CD4-positive, alpha-beta memory T cell (primary cell): ENCODE measurements around the gene E2F4. TPM values are rescaled to one million over a fixed set of nuclear protein-coding genes. Genes with fewer than 3 reads are reported as not detected.
A peak's percentile ranks its signal among the peaks of the same experiment; 100 is the strongest.

Experiments
- CTCF ChIA-PET: fragments of 350-600 bp; sonication (Branson Sonifier 250); formaldehyde crosslinking; loops from one replicate; lab custom pipeline; 2021; ENCODE audit warnings: inconsistent platforms; ENCODE audit not compliant: partially characterized antibody; lab: Charles Lee
- POLR2A ChIA-PET: fragments of 350-600 bp; sonication (Branson Sonifier 250); formaldehyde crosslinking; loops from one replicate; lab custom pipeline; 2021; ENCODE audit not compliant: partially characterized antibody; lab: Charles Lee
- DNase-seq, 5 donors: peaks; one replicate each; pipeline versions ENCODE4 v3.0.0 to v3.0.0-alpha.2; 2020 to 2022; ENCODE audit warnings: mixed read lengths in 1 of 5
- H3K27ac ChIP-seq: one replicate; pipeline ENCODE4 v1.7.0; 2013; ENCODE audit warnings: low read depth, low read length
- H3K27me3 ChIP-seq: 2 replicates; pipeline ENCODE4 v1.7.0; 2013; ENCODE audit warnings: mild to moderate bottlenecking, low read length, moderate library complexity; ENCODE audit not compliant: insufficient read depth
- H3K36me3 ChIP-seq: 2 replicates; pipeline ENCODE4 v1.7.0; 2013; ENCODE audit warnings: mild to moderate bottlenecking, low read length, moderate library complexity; ENCODE audit not compliant: insufficient read depth
- H3K4me1 ChIP-seq: 2 replicates; pipeline ENCODE4 v1.7.0; 2013; ENCODE audit warnings: mild to moderate bottlenecking, low read length, moderate library complexity; ENCODE audit not compliant: insufficient read depth
- H3K4me3 ChIP-seq, 2 donors: one replicate each; pipeline ENCODE4 v1.7.0; 2013; ENCODE audit warnings: low read length in 2 of 2, mild to moderate bottlenecking in 1 of 2
- H3K9me3 ChIP-seq, 2 donors: one replicate each; pipeline ENCODE4 v1.7.0; 2013; ENCODE audit warnings: low read length in 2 of 2, control low read depth in 1 of 2; ENCODE audit not compliant: control insufficient read depth in 1 of 2
- H3K27ac Mint-ChIP-seq, 7 donors: one replicate each; pipeline ENCODE4 v1.8.0; 2020 to 2021; ENCODE audit warnings: mixed read lengths in 7 of 7, mild to moderate bottlenecking in 6 of 7, inconsistent platforms in 3 of 7, moderate library complexity in 3 of 7
- H3K27me3 Mint-ChIP-seq, 2 donors: one replicate each; pipeline ENCODE4 v1.8.0; 2020 to 2021; ENCODE audit warnings: mixed read lengths in 2 of 2
- H3K36me3 Mint-ChIP-seq, 2 donors: one replicate each; pipeline ENCODE4 v1.8.0; 2020 to 2021; ENCODE audit warnings: mixed read lengths in 2 of 2, inconsistent platforms in 1 of 2, mild to moderate bottlenecking in 1 of 2
- H3K4me1 Mint-ChIP-seq, 4 donors: one replicate each; pipeline ENCODE4 v1.8.0; 2020 to 2021; ENCODE audit warnings: mixed read lengths in 4 of 4, mild to moderate bottlenecking in 1 of 4
- H3K4me3 Mint-ChIP-seq, 8 donors: one replicate each; pipeline ENCODE4 v1.8.0; 2020 to 2021; ENCODE audit warnings: mixed read lengths in 8 of 8, mild to moderate bottlenecking in 7 of 8, moderate library complexity in 6 of 8, inconsistent platforms in 3 of 8
- H3K9me3 Mint-ChIP-seq, 8 donors: one replicate each; pipeline ENCODE4 v1.8.0; 2020 to 2021; ENCODE audit warnings: mixed read lengths in 8 of 8, mild to moderate bottlenecking in 5 of 8, inconsistent platforms in 3 of 8, moderate library complexity in 1 of 8
- intact Hi-C: fragments of 100-400 bp; cut with micrococcal nuclease; formaldehyde crosslinking; loops from one replicate; pipeline ENCODE4 v1.15.1; 2023
- polyA plus RNA-seq, 2 donors: library from polyadenylated mRNA; unstranded; fragments of 300-500 nt; fragmentation: Illumina TruSeq; gene quantifications; one replicate each; pipeline ENCODE4 v1.2.3, GENCODE V29; 2021
- total RNA-seq, 2 experiments: library from RNA; stranded (reverse); gene quantifications; one replicate each; pipeline ENCODE4 v1.2.3, GENCODE V29; 2021

The E2F4 gene
- total and polyA plus RNA-seq, 4 experiments from 2014 or later, result 53.6 to 91.3 (median 84.2) TPM

- Histone ChIP-seq H3K36me3 (no peaks in the 10 kb centered on the region), H3K9me3 (no peaks in the 10 kb centered on the region), H3K4me1 (peaks cover 34% of the 10 kb centered on the region), H3K4me3 (no peak overlapping the region), H3K27me3 (no peaks in the 10 kb centered on the region), H3K27ac (no peak overlapping the region)
- DNase-seq, result no peak
- peaks cover 0 to under 1% of the 10 kb centered on the region in 2 donors for H3K36me3 Mint-ChIP-seq
- CTCF ChIA-PET, result interaction anchor here (0.9 to 1.1 kb wide), 3 partner anchors 25 to 162 kb away, joined by 3 to 4 read pairs (median 3); no protein-coding TSS in a partner anchor
- no peak overlapping the region for H3K27ac Mint-ChIP-seq
- POLR2A ChIA-PET, result interaction anchor here (0.9 to 13.9 kb wide), 3 partner anchors 17 to 28 kb away, joined by 3 to 320 read pairs (median 4); partner anchors contain the start of genes FBXL8, HSF4 and TRADD
- no peak overlapping the region for H3K4me3 Mint-ChIP-seq
- no peaks in the 10 kb centered on the region for H3K27me3 Mint-ChIP-seq
- peaks cover 11 to 30% (median 22%) of the 10 kb centered on the region in 4 donors for H3K4me1 Mint-ChIP-seq
- intact Hi-C loops, result no loop called here
- H3K9me3 Mint-ChIP-seq, result no peaks in the 10 kb centered on the region
Measured at GRCh38 chr16:67180166-67180565, 11.8 kb upstream of the E2F4 start.

- POLR2A ChIA-PET, result interaction anchor here (1.7 to 5.3 kb wide), 3 partner anchors 21 to 152 kb away, joined by 4 to 117 read pairs (median 5); partner anchors contain the start of genes CBFB, FBXL8, TMEM208 and TRADD
- H3K27ac ChIP-seq, result no peak overlapping the region
- H3K36me3 Mint-ChIP-seq, result peaks cover 0 to 3% of the 10 kb centered on the region in 2 donors
Measured at GRCh38 chr16:67181346-67181745, 10.6 kb upstream of the E2F4 start.

GRCh38 chr16:67182288-67182687 is 9.7 kb upstream of the E2F4 start:
- Mint-ChIP-seq H3K9me3 (no peaks in the 10 kb centered on the region), H3K27me3 (peaks cover 0 to 2% of the 10 kb centered on the region in 2 donors), H3K36me3 (peaks cover 0 to 3% of the 10 kb centered on the region in 2 donors), H3K27ac (no peak overlapping the region), H3K4me1 (peaks cover 16 to 32% (median 21%) of the 10 kb centered on the region in 4 donors), H3K4me3 (no peak overlapping the region)
- Histone ChIP-seq H3K4me1 (peaks cover 38% of the 10 kb centered on the region), H3K36me3 (no peaks in the 10 kb centered on the region), H3K27ac (no peak overlapping the region), H3K27me3 (no peaks in the 10 kb centered on the region), H3K4me3 (no peak overlapping the region), H3K9me3 (no peaks in the 10 kb centered on the region)
- DNase-seq, result no peak
- intact Hi-C loops, result loop anchor here (2.0 kb wide), 2 partner anchors 65 to 73 kb away; partner anchors contain the start of genes FHOD1 and PHAF1
- CTCF ChIA-PET, result interaction anchor here (0.7 to 6.5 kb wide), 9 partner anchors 7 to 165 kb away, joined by 3 to 58 read pairs (median 5); partner anchors contain the start of genes E2F4, FBXL8 and TRADD
- POLR2A ChIA-PET, result interaction anchor here (1.3 to 5.3 kb wide), 7 partner anchors 7 to 153 kb away, joined by 3 to 117 read pairs (median 4); partner anchors contain the start of genes CBFB, FBXL8, NOL3 and PLEKHG4

More at GRCh38 chr16:67181346-67181745, 10.6 kb upstream of the E2F4 start:
- Mint-ChIP-seq H3K4me3 (no peak overlapping the region), H3K9me3 (no peaks in the 10 kb centered on the region), H3K27ac (no peak overlapping the region), H3K4me1 (peaks cover 17 to 32% (median 25%) of the 10 kb centered on the region in 4 donors), H3K27me3 (peaks cover 0 to 2% of the 10 kb centered on the region in 2 donors)
- peaks cover 41% of the 10 kb centered on the region for H3K4me1 ChIP-seq
- no peak for DNase-seq
- CTCF ChIA-PET, result interaction anchor here (0.7 to 6.5 kb wide), 7 partner anchors 13 to 229 kb away, joined by 3 to 58 read pairs (median 4); partner anchors contain the start of genes FBXL8 and TRADD
- no peak overlapping the region for H3K4me3 ChIP-seq
- H3K36me3 ChIP-seq, result no peaks in the 10 kb centered on the region
- no peaks in the 10 kb centered on the region for H3K9me3 ChIP-seq
- H3K27me3 ChIP-seq, result no peaks in the 10 kb centered on the region
- intact Hi-C loops, result no loop called here

GRCh38 chr16:67183284-67183626 is 8.7 kb upstream of the E2F4 start:
- H3K9me3 Mint-ChIP-seq, result no peaks in the 10 kb centered on the region
- Histone ChIP-seq H3K4me3 (peak overlapping the region; percentile 65 to 85), H3K4me1 (peaks cover 30% of the 10 kb centered on the region), H3K9me3 (no peaks in the 10 kb centered on the region), H3K27me3 (no peaks in the 10 kb centered on the region), H3K27ac (peak overlapping the region; percentile 91), H3K36me3 (no peaks in the 10 kb centered on the region)
- no peak overlapping the region for H3K4me3 Mint-ChIP-seq
- peaks cover 0 to 2% of the 10 kb centered on the region in 2 donors for H3K27me3 Mint-ChIP-seq
- no peak overlapping the region for H3K27ac Mint-ChIP-seq
- ChIA-PET POLR2A (interaction anchor here (0.8 to 5.3 kb wide), 8 partner anchors 8 to 154 kb away, joined by 3 to 117 read pairs (median 4); partner anchors contain the start of genes CBFB, FBXL8, FHOD1 and PLEKHG4), CTCF (interaction anchor here (1.0 to 6.5 kb wide), 8 partner anchors 8 to 166 kb away, joined by 3 to 58 read pairs (median 8); partner anchors contain the start of genes E2F4, FBXL8 and TRADD)
- peaks cover 0 to 3% of the 10 kb centered on the region in 2 donors for H3K36me3 Mint-ChIP-seq
- peaks cover 11 to 22% (median 14%) of the 10 kb centered on the region in 4 donors for H3K4me1 Mint-ChIP-seq
- intact Hi-C loops, result loop anchor here (1.0 to 2.0 kb wide), 4 partner anchors 24 to 298 kb away; partner anchors contain the start of genes ATP6V0D1, FBXL8, FHOD1 and PHAF1
- no peak for DNase-seq

GRCh38 chr16:67183627-67184452 is 8.1 kb upstream of the E2F4 start, which contains the start of gene MATCAP1:
Gene MATCAP1 (minus strand): TSS chr16:67183963. CDS start chr16:67180610, 3,353 bp downstream.
- no peaks in the 10 kb centered on the region for H3K27me3 ChIP-seq
- no peaks in the 10 kb centered on the region for H3K36me3 ChIP-seq
- ChIA-PET POLR2A (interaction anchor here (0.8 to 5.3 kb wide), 11 partner anchors 8 to 206 kb away, joined by 3 to 117 read pairs (median 5); partner anchors contain the start of genes CBFB, FBXL8, FHOD1 and TMEM208), CTCF (interaction anchor here (1.3 to 6.5 kb wide), 13 partner anchors 9 to 211 kb away, joined by 3 to 58 read pairs (median 9); partner anchors contain the start of genes B3GNT9, FBXL8 and TRADD)
- no peaks in the 10 kb centered on the region for H3K9me3 ChIP-seq
- H3K27ac ChIP-seq, result peak within 1 kb of the TSS; percentile 91
- Mint-ChIP-seq H3K27ac (peak within 1 kb of the TSS in 6 of 7 donors; percentile 15 to 98 (median 66)), H3K9me3 (no peaks in the 10 kb centered on the region), H3K27me3 (peaks cover 0 to 2% of the 10 kb centered on the region in 2 donors), H3K4me3 (peak within 1 kb of the TSS; percentile 54 to 96 (median 68)), H3K4me1 (peaks cover 8 to 16% (median 10%) of the 10 kb centered on the region in 4 donors), H3K36me3 (peaks cover 0 to 3% of the 10 kb centered on the region in 2 donors)
- intact Hi-C loops, result loop anchor here (1.0 to 2.0 kb wide), 6 partner anchors 25 to 297 kb away; partner anchors contain the start of genes ATP6V0D1, FBXL8, FHOD1 and PHAF1
- H3K4me3 ChIP-seq, result peak within 1 kb of the TSS; percentile 65 to 85
- peaks cover 25% of the 10 kb centered on the region for H3K4me1 ChIP-seq
- peak; percentile 95 to 98 (median 97) for DNase-seq

- Mint-ChIP-seq H3K27ac (peak overlapping the region in 5 of 7 donors; percentile 15 to 98 (median 57)), H3K36me3 (peaks cover 0 to 3% of the 10 kb centered on the region in 2 donors)
- POLR2A ChIA-PET, result interaction anchor here (0.7 to 5.3 kb wide), 19 partner anchors 9 to 230 kb away, joined by 3 to 117 read pairs (median 5); partner anchors contain the start of genes B3GNT9, CBFB, FBXL8 and NOL3
Measured at GRCh38 chr16:67184453-67184994, 7.4 kb upstream of the E2F4 start.

More at GRCh38 chr16:67184453-67184994, 7.4 kb upstream of the E2F4 start:
- Mint-ChIP-seq H3K4me1 (peaks cover 8 to 15% (median 10%) of the 10 kb centered on the region in 4 donors), H3K9me3 (no peaks in the 10 kb centered on the region), H3K27me3 (peaks cover 0 to 2% of the 10 kb centered on the region in 2 donors), H3K4me3 (peak overlapping the region; percentile 54 to 96 (median 68))
- CTCF ChIA-PET, result interaction anchor here (0.7 to 6.5 kb wide), 33 partner anchors 9 to 238 kb away, joined by 3 to 58 read pairs (median 5); partner anchors contain the start of genes B3GNT9, CBFB, FBXL8 and TRADD
- intact Hi-C loops, result loop anchor here (1.0 to 2.0 kb wide), 2 partner anchors 42 to 166 kb away; partner anchors contain the start of gene TMEM208
- Histone ChIP-seq H3K9me3 (no peaks in the 10 kb centered on the region), H3K36me3 (no peaks in the 10 kb centered on the region), H3K4me1 (peaks cover 23% of the 10 kb centered on the region), H3K27ac (peak overlapping the region; percentile 91), H3K27me3 (no peaks in the 10 kb centered on the region), H3K4me3 (peak overlapping the region; percentile 65 to 85)
- DNase-seq, result no peak
